HG03175 (cell line): Measurements from ENCODE around the gene TMEFF1.
A peak's percentile ranks its signal among the peaks of the same experiment; 100 is the strongest.
"Not testable (repeated sequence)": the region's sequence is repeated elsewhere in the genome, so short reads cannot be mapped to it uniquely, and the experiment has no call there.

Experiments
- ATAC-seq: cut with Tn5 transposase; IDR thresholded peaks from one replicate; pipeline ENCODE4 v1.9.1; 2021; ENCODE audit warnings: mild to moderate bottlenecking, moderate library complexity; ENCODE audit not compliant: unreplicated experiment

Gene TMEFF1

DNA sequence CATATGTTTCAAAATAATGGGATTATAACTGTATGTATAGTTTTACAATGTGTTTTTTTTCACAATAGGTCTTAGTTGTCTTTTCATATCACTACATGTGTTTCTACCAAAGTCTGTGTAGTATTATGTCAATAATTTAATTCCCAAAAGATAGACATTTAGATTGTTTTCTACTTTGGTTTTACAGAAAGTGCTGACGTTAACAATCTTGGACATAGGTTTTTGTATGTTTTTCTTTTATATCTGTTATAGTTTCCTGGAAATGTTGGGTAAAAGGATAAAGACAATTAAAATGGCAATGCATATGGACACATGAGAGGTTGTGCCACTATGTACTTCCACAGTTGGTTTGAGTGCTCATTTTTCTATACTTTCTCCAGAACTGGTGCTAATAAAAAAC lies 15.2 kb downstream of the TMEFF1 start:
- no peak for ATAC-seq

DNA sequence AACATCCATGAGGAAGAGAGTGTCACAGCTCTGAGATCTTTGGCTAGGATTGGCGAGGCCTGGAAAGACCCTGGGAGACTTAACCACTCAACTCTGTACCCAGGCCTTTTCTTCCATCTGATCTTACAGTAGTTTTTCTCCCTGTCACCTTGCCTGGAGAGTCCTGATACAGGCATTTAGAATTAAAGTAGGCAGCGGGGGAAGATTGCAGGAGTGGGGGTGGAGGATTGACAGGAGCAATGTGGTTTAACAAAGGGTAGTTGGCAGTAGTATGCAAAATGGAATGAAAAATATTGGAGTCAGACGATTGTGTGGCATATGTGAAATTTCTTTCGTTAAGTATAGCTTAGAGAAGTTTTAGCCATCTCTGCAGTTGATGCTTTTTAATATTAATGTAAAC lies 16.9 kb downstream of the TMEFF1 start:
- no peak for ATAC-seq

DNA sequence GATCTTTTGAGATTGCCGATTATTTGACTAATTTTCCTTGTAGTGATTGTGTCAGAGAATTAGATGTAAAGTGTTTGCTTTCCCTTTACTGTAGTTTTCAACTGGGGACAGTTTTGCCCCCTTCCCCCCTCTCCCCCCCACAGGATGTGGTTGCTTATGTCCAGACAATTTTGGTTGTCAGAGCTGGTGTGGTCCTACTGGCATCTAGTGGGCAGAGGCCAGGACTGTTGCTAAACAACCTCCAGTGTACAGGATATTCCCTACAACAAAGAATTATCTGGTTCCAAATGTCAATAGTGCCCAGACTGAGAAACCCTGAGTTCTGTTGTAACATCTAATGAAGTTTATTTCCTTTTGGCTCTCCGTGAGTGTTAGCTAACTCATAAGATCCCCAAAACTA lies 20.0 kb downstream of the TMEFF1 start:
- ATAC-seq, result no peak

DNA sequence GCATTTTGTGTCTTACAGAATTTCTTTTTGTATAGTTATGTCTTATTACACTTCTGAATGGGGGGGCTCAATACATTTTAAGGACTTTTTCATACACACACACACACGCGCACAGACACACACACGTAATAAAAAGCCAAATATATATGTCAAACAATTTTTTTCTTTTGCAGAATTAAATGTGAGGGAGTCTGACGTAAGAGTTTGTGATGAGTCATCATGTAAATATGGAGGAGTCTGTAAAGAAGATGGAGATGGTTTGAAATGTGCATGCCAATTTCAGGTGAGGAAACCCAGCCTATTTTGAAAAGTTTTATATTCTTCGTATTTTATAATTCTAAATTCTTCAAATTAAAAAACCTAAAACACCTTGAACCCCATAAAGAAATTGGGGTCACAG lies 25.6 kb downstream of the TMEFF1 start:
- ATAC-seq, result no peak

DNA sequence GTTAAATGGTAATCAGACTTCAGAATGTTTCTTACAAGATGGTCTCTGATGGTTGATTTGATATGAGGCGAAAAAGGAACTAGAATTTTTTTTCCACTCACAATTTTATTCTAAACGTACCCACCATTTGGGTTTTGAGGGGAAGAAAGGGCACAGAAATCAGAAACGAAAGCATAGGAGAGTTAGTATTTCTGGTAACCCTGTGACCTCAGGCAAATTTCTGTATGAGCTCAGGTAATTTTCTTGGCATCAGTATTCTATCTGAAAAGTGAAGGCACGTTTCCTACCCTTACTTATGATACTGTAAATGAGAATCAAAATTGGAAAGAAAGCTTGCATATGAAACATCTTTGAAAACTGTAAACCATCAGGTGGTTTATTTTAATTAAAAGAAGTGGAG lies 26.5 kb downstream of the TMEFF1 start:
- no peak for ATAC-seq

DNA sequence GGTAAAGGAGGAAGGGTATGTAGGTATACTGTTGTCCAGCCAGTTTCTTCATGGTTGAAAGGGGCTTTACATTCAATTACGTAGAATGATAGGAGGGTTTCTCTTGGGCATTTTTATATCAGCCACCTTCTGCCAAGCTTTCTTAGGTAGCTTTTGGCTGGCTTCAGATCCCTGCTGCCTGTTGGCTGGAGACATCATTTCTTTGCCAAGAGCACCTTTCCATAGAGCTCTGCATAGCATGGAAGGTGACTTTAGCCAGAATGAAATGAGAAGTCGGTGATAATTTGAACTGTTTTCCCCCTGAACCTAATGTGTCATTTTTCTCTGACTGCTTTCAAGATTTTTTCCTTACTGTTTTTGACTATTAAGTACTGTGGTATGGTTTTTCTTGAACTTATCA lies 26.9 kb downstream of the TMEFF1 start:
- no peak for ATAC-seq

DNA sequence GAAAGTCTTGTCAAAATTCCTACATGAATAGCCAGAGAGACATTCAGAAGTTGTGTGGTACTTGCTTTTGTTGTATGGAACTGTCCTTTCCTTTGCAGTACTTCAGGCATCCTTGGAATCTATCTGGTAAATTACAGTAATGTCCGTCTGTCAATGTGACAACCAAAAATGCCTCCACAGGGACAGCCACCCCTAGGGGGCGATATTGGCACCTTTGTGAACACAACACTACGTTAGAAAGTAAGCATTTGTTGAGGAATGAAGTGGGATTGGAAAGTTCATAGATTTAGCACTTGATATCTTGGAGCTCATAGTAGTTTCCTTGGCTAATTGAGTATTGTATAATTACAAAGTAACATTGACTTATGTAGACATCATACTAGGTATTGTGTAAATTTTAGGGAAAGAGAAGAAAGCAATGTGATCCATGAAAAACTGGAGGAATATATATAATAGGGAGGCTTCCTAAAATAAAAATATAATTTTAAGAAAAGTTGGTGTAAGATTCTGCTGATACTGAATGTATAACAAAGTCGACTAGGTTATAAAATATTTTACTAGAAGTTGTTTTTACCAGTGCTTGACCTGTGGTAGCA lies 32.7 kb downstream of the TMEFF1 start:
- peak; percentile 77 for ATAC-seq

DNA sequence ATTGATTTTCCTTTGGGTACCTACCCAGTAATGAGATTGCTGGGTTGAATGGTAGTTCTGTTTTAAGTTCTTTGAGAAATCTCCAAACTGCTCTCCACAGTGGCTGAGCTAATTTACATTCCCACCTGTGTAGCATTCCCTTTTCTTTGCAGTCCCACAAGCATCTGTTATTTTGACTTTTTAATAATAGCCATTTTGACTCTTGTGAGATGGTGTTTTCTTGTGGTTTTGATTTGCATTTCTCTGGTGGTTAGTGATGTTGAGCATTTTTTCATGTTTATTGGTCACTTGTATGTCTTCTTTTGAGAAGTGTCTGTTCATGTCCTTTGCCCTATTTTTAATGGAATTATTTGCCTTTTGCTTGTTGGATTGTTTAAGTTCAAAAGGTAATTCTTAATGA lies 34.4 kb downstream of the TMEFF1 start:
- ATAC-seq, result not testable (repeated sequence)

DNA sequence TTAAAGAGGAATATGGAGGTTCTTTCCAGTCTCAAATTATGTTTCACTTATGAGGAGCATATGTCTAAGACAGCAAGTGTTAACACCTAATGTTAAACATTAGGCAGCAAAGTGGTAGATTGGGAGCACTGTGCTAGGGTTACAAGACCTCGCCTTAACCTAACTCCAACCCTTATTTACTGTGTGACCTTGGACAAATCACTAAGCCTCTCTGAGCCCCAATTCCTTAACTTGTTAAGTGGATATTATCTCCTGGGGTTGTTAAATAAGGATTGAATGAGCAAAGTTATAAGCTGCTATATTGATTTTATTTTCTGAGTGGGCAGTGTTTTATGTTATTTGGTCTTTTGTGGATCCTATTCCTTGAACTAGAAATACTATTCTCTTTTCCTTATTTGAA lies 38.3 kb downstream of the TMEFF1 start:
- no peak for ATAC-seq

DNA sequence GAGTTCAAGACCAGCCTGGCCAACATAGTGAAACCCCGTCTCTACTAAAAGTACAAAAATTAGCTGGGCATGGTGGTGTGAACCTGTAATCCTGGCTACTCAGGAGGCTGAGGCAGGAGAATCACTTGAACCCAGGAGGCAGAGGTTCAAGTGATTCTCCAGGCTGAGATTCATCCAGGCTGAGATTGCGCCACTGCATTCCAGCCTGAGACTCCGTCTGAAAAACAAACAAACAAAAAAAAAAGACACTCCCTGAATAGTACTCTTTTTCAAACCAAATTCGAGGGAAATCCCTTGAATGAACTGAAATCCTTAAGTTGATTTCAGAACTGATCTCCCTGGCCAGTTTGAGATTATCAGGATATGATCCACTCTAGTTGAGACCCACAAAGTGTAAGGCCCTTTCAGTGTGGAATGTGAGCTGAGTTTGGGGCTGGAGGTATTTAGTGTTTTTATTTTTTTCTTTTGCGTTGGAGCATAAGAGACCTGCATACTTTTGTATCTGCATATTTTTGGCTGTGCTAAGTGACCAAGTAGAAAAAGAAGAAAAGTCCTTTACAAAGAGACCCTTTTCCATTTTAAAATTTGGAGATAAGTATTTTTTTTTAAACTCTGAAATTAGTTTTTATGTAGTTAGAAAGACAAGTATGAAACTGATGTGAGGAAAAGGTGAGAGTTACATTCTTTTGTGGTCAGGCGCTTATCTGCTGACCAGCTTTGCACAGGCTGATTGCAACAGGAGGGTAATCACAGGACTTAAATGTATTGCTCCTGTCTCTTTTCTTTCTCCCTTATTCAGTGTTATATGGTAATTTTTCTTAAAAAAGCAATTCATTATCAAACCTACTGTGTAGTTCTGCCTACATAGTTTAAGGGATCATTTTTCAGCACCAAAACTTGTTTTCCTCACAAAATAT lies 42.9 kb downstream of the TMEFF1 start:
- ATAC-seq, result no peak

DNA sequence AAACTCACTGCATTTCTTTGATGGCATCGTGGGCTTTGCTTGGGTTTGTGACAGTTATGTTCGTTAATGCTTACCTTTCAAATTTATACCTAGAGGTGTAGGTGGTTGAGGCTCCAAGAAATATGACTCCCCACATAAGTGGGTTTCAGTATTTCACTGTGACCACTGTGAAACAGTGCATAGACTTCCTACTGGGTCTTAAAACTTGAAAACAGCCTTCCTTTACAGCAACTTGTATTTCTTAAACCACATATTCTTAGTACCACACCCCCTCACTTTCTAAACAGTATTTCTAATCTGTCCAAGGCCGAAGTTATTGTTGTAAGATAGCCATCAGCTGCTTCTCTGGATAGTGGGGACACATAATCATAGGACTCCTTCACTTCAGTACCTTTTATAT lies 48.3 kb downstream of the TMEFF1 start:
- no peak for ATAC-seq

DNA sequence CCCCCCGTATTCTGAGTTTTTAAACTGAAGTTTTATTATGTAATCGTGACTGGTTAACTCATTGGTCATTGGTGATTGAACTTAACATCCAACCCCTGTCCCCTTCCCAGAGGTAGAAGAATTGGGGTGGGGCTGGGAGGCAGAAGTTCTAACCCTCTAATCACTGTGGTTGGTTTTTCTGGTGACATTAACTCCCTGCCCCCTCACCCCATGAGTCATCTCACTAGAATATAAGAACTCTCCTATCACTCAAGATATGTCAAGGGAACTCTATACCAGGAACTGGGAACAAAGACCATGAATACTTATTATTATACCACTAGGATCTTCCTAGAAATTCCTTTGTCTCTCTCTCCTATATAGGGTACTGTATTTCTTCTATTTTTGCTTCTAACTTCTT lies 52.6 kb downstream of the TMEFF1 start:
- ATAC-seq, result no peak

DNA sequence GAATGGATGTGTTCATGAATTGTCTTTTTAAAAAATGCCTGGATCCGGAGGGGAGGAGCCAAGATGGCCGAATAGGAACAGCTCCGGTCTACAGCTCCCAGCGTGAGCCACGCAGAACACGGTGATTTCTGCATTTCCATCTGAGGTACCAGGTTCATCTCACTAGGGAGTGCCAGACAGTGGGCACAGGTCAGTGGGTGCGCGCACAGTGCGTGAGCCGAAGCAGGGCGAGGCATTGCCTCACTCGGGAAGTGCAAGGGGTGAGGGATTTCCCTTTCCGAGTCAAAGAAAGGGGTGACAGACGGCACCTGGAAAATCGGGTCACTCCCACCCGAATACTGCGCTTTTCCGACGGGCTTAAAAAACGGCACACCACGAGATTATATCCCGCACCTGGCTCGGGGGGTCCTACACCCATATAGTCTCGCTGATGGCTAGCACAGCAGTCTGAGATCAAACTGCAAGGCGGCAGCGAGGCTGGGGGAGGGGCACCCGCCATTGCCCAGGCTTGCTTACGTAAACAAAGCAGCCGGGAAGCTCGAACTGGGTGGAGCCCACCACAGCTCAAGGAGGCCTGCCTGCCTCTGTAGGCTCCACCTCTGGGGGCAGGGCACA lies 54.3 kb downstream of the TMEFF1 start:
- not testable (repeated sequence) for ATAC-seq

DNA sequence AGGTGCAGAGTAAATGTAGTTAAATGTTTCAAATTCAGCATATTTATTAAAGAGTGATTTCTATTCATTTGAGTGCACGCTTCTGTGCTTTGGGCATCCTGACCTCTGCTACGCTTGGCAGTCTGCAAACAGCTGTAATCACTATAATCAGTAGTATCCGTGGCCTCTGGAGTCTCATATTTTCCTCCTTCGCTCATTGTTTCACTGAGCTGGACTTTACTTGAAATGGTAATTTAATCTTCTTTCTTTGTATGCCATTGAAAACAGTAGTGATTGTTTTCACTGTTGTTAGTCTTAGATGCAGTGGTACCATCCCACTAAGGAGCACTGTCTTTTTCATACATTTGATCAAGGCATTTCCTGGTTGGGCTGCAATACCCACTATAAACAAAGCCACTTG lies 61.5 kb downstream of the TMEFF1 start:
- ATAC-seq, result no peak

DNA sequence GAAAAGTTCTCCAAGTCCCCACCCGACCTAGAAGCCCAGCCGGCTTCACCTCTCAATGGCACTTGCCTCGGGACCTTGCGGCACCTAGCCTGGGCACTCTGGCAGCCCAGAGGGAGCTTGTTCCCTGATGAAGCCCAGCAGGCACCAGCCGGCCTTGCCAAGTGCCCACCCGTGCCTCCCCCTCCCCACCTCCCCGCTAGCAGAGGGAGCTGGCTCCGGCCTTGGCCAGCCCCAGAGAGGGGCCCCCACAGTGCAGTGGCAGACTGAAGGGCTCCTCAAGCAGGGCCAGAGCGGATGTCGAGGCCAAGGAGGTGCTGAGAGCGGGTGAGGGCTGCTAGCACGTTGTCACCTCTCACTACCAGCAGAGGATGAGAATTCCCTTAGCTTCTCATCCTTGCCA lies 67.4 kb downstream of the TMEFF1 start:
- ATAC-seq, result no peak

DNA sequence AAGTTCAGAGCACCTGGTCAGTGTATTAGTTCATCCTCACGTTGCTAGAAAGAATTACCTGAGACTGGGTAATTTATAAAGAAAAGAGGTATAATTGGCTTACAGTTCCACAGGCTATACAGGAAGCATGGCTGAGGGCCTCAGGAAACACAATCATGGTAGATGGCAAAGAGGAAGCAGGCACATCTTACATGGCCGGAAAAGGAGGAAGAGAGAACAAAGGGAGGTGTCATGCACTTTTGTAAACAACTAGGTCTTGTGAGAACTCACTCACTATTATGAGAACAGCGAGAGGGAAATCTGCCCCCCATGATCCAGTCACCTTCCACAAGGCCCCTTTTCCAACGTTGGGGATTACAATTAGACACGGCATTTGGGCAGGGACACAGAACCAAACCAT lies 76.1 kb downstream of the TMEFF1 start:
- no peak for ATAC-seq

DNA sequence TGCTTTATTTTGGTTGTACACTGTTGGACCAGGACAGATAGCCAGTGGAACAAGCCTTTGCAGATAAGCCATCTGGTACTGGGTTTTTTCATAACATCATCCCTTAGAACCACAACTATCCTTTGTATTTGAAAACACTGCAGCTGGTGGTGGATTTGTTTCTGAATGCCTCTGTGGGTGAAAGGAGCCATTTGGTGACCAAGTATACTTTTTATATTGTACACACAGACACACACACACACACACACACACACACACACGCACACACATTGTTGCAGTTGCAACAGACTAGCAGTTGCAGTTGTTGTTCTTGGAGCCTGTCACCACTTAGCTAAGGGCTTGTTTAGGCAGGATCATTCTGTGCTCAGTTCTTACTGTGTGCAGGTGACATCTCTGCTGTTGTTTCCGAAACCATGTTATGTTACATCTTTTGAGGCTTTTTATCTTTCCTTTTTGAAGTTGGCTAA lies 82.0 kb downstream of the TMEFF1 start:
- peak; percentile 56 for ATAC-seq

DNA sequence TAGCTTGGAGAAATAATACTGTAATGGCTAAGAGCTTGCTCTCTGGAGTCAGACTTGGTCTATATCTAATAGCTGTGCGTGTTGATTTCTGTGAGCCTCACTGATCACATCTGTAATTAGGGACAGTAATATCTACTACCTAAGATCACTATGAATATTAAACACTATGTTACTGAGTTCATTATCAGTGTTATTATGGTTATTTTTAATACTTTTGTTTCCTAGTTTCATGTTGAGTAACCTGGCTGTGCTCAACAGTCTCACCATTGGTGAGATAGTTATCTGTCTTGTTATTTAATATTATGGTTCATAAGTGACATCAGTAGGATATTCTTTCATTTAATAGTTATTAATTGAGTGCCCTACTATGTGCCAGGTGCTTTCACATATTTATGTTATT lies 82.5 kb downstream of the TMEFF1 start:
- ATAC-seq, result peak; percentile 74

DNA sequence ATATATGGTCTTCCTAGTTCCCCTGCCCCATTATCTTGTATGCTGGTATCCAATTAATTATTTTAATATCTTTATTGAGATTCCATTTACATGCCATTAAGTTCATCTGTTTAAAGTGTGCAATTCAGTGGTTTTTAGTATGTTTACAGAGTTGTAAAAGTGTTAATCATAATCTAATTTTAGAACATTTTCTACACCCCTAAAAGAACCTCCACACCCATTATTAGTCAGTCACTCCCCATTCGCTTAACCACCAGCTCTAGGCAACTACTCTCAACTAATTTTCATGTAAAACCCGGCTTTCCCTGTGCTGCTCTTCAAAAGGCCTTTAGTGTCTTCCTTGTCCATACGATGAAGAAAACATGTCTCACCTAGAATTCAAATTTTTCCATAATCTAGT lies 84.1 kb downstream of the TMEFF1 start:
- no peak for ATAC-seq

DNA sequence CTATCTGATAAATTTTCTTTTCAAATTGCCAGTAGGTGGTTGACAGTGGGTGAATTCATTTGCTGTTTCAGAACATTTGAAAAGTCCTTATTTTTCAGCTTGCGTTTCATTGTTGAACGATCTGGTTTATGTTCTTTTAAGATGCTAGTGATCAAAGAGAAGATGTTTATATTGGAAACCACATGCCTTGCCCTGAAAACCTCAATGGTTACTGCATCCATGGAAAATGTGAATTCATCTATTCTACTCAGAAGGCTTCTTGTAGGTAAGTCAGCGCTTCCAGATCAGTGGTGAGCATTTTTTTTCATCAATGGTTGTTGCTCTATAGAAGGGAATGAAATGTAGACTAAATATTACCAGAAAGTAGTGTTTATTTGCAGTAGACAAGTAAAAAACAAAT lies 88.3 kb downstream of the TMEFF1 start:
- ATAC-seq, result no peak

DNA sequence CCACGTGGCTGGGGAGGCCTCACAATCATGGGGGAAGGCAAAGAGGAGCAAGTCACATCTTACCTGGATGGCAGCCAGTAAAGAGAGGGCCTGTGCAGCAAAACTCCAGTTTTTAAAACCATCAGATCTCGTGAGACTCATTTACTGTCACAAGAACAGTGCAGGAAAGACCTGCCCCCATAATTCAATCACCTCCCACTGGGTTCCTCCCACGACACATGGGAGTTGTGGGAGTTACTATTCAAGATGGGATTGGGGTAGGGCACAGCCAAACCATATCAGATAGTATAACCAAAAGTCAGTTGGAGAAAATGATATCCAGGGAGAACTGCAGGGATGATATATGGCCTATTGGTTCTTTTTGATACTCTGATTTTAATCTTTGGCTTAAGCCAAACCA lies 94.9 kb downstream of the TMEFF1 start:
- ATAC-seq, result no peak

DNA sequence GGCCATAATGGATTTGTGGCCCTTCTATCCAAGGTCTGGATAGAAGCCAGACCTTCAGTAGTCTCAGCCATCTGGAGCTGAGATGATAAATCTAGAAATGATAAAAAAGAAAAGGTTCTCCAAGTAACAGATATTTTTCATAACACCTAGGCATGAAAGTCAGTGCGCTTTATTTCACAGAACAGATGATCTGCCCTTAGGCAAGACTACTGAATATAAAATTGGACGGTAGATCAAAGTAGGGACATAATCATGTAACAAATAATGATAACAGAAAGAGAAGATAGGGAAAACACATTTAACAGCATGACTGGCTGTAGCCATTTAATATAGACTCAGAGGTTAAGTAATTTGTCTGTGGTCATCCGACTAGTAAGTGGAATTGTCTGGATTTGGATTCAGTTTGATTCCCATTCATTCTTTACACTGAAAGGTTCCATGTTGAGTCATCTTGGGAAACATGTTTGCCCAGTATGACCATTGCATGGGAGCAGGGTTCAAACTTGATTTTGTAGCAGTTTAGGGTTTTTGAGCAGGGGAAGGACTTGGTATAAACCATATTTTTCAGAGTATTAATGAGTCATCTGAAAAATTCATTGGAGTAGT lies 100.8 kb downstream of the TMEFF1 start:
- ATAC-seq, result no peak
